Panc1 (cell line): ENCODE measurements around the gene WFDC2. TPM values are rescaled to one million over a fixed set of nuclear protein-coding genes. Genes with fewer than 3 reads are reported as not detected.

Experiments used
- ATAC-seq: fragments of 200-7000 bp; cut with Tn5 transposase; 2 replicates; pipeline ENCODE4 v1.9.1; 2020; ENCODE audit warnings: mild to moderate bottlenecking, moderate library complexity
- BruUV-seq: library from RNA; stranded (reverse); fragments of 400-500 nt; replicated peaks from 2 replicates; lab custom pipeline; 2021; lab: Mats Ljungman, UMichigan
- CTCF ChIA-PET: fragments of 300-600 bp; sonication (Branson Sonifier 250); formaldehyde crosslinking; loops from one replicate; lab custom pipeline; 2022; ENCODE audit warnings: antibody characterized with exemption; lab: Charles Lee
- POLR2A ChIA-PET: fragments of 300-600 bp; sonication (Branson Sonifier 250); formaldehyde crosslinking; loops from one replicate; lab custom pipeline; 2022; ENCODE audit warnings: antibody characterized with exemption; lab: Charles Lee
- DNase-seq: peaks from one replicate; pipeline ENCODE4 v3.0.0-alpha.2; 2010; ENCODE audit warnings: low read depth, low spot score
- H3K27ac ChIP-seq: 2 replicates; pipeline ENCODE4 v1.5.1; 2011; ENCODE audit warnings: mild to moderate bottlenecking, low read length, inconsistent platforms
- H3K27me3 ChIP-seq: fragments of 200-500 bp; sonication (Bioruptor generic); 2 replicates; pipeline ENCODE4 v1.6.0; 2014; ENCODE audit warnings: low read length, inconsistent platforms; ENCODE audit not compliant: control insufficient read depth, insufficient read depth
- H3K36me3 ChIP-seq: fragments of 200-500 bp; sonication (Bioruptor generic); 2 replicates; pipeline ENCODE4 v1.5.1; 2014; ENCODE audit warnings: inconsistent platforms, mild to moderate bottlenecking, low read length, moderate library complexity; ENCODE audit not compliant: control insufficient read depth, insufficient read depth
- H3K4me1 ChIP-seq: 2 replicates; pipeline ENCODE4 v1.5.1; 2011; ENCODE audit warnings: inconsistent platforms, mild to moderate bottlenecking, low read length, moderate library complexity; ENCODE audit not compliant: control insufficient read depth, insufficient read depth
- H3K4me3 ChIP-seq, 2 experiments: 2 replicates each; pipeline ENCODE4 v1.5.1; 2011 to 2012; ENCODE audit warnings: low read depth in 2 of 2, low read length in 2 of 2, mild to moderate bottlenecking in 2 of 2, inconsistent platforms in 1 of 2, moderate library complexity in 1 of 2
- H3K9me3 ChIP-seq: fragments of 200-500 bp; sonication (Bioruptor generic); 2 replicates; pipeline ENCODE4 v1.5.1; 2014; ENCODE audit warnings: low read depth, mild to moderate bottlenecking, inconsistent platforms, low read length, moderate library complexity; ENCODE audit not compliant: control insufficient read depth, insufficient read depth
- POLR2AphosphoS5 ChIP-seq: IDR thresholded peaks from 2 replicates; pipeline ENCODE4 v1.6.1; 2012; ENCODE audit warnings: mild to moderate bottlenecking, low read depth, low read length, moderate library complexity
- SIN3A ChIP-seq: IDR thresholded peaks from 2 replicates; pipeline ENCODE4 v1.6.1; 2012; ENCODE audit warnings: low read depth, mild to moderate bottlenecking, low read length, moderate library complexity, borderline replicate concordance; ENCODE audit not compliant: insufficient read depth
- TCF7L2 ChIP-seq: IDR thresholded peaks from 2 replicates; pipeline ENCODE4 v1.6.1; 2011; ENCODE audit warnings: mild to moderate bottlenecking, low read depth, low read length, inconsistent platforms
- in situ Hi-C: cut with HindIII; loops from 2 replicates; pipeline ENCODE4 v1.10.0; 2016; ENCODE audit warnings: low sequenced_read_pairs, low pct_unique_long_range_greater_than_20kb
- intact Hi-C: fragments of 100-400 bp; cut with micrococcal nuclease; formaldehyde crosslinking; loops from one replicate; pipeline ENCODE4 v1.10.0; 2022; ENCODE audit not compliant: unreplicated experiment
- total RNA-seq: library from RNA; stranded (reverse); gene quantifications from one replicate; pipeline ENCODE4 v1.2.1, GENCODE V29; 2021; ENCODE audit not compliant: unreplicated experiment
- TF ChIP-seq, protein P1 (sequence below), 2 experiments: IDR thresholded peaks; 2 replicates each; pipeline ENCODE4 v1.6.1; 2011 to 2012; ENCODE audit warnings: low read depth in 2 of 2, control low read depth in 1 of 2, low read length in 1 of 2, mild to moderate bottlenecking in 1 of 2, moderate library complexity in 1 of 2; ENCODE audit not compliant: insufficient read depth in 1 of 2
- TF ChIP-seq, protein P2 (sequence below): fragments of 450-650 bp; IDR thresholded peaks from 2 replicates; pipeline ENCODE4 v1.5.1; 2017; ENCODE audit warnings: mild to moderate bottlenecking

WFDC2 gene
- total RNA-seq, 1 experiment from 2014 or later = 1.6 TPM

DNA sequence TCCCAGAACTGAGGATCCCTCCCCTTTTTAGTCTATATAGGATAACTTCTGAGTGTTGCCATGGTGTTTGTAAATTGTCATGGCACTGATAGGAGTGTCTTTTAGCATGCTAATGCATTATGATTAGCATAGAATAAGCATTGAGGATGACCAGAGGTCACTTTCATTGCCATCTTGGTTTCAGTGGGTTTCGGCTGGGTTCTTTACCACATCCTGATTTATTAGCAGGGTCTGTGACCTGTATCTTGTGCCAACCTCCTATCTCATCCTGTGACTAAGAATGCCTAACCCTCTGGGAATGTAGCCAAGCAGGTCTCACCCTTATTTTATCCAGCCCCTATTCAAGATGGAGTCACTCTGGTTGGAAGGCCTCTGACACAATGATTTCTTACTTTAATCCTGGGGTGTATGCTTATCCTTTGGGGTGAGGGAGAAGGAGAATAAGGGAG, 19.6 kb downstream of the WFDC2 start:
- H3K4me1 ChIP-seq = no peaks in the 10 kb centered on the region
- ATAC-seq (no peak), DNase-seq (no peak)
- H3K27me3 ChIP-seq = peaks cover 2% of the 10 kb centered on the region; the same call in 1 of the 2 replicates
- no TSS peak for BruUV-seq
- H3K36me3 ChIP-seq = no peaks in the 10 kb centered on the region
- H3K4me3 ChIP-seq = no peak overlapping the region
- no peaks in the 10 kb centered on the region for H3K9me3 ChIP-seq
- POLR2A ChIA-PET = no interaction called here
- TF ChIP-seq POLR2AphosphoS5 (no peak), TCF7L2 (no peak), SIN3A (no peak)
- TF ChIP-seq, protein P1, sequence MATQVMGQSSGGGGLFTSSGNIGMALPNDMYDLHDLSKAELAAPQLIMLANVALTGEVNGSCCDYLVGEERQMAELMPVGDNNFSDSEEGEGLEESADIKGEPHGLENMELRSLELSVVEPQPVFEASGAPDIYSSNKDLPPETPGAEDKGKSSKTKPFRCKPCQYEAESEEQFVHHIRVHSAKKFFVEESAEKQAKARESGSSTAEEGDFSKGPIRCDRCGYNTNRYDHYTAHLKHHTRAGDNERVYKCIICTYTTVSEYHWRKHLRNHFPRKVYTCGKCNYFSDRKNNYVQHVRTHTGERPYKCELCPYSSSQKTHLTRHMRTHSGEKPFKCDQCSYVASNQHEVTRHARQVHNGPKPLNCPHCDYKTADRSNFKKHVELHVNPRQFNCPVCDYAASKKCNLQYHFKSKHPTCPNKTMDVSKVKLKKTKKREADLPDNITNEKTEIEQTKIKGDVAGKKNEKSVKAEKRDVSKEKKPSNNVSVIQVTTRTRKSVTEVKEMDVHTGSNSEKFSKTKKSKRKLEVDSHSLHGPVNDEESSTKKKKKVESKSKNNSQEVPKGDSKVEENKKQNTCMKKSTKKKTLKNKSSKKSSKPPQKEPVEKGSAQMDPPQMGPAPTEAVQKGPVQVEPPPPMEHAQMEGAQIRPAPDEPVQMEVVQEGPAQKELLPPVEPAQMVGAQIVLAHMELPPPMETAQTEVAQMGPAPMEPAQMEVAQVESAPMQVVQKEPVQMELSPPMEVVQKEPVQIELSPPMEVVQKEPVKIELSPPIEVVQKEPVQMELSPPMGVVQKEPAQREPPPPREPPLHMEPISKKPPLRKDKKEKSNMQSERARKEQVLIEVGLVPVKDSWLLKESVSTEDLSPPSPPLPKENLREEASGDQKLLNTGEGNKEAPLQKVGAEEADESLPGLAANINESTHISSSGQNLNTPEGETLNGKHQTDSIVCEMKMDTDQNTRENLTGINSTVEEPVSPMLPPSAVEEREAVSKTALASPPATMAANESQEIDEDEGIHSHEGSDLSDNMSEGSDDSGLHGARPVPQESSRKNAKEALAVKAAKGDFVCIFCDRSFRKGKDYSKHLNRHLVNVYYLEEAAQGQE (IDR thresholded peaks at IDR 0.05; ENCODE audit: insufficient read depth in 1 of 2, low read depth in 2 of 2, low read length in 1 of 2) = no peak
- TF ChIP-seq, protein P2, sequence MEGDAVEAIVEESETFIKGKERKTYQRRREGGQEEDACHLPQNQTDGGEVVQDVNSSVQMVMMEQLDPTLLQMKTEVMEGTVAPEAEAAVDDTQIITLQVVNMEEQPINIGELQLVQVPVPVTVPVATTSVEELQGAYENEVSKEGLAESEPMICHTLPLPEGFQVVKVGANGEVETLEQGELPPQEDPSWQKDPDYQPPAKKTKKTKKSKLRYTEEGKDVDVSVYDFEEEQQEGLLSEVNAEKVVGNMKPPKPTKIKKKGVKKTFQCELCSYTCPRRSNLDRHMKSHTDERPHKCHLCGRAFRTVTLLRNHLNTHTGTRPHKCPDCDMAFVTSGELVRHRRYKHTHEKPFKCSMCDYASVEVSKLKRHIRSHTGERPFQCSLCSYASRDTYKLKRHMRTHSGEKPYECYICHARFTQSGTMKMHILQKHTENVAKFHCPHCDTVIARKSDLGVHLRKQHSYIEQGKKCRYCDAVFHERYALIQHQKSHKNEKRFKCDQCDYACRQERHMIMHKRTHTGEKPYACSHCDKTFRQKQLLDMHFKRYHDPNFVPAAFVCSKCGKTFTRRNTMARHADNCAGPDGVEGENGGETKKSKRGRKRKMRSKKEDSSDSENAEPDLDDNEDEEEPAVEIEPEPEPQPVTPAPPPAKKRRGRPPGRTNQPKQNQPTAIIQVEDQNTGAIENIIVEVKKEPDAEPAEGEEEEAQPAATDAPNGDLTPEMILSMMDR = no peak
- intact Hi-C loops = no loop called here
- H3K27ac ChIP-seq = no peak overlapping the region
- CTCF ChIA-PET = no interaction called here
- in situ Hi-C loops = no loop called here

DNA sequence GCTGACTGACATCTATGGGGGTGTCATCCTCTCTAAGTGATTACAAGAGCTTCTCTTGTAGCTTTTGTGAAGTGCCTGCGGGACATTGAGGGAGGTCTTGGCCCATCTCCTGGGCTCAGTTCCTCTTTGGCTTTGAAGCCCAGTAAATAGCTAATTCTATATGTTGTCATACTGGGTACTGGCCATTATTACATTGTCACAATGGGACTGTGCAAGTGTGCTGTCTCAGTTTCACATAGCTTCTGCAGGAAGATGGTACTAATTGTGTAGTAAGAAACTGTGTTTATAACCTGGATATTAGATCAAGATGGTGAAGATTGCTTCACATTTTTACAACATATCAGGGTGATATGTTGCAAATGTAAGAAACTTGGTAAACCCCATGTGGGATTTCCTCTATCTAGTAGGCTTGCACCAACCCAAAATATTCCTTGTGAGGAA, 26.0 kb downstream of the WFDC2 start:
- Histone ChIP-seq H3K4me1 (no peaks in the 10 kb centered on the region), H3K36me3 (no peaks in the 10 kb centered on the region), H3K4me3 (no peak overlapping the region), H3K27me3 (peaks cover 8% of the 10 kb centered on the region), H3K9me3 (no peaks in the 10 kb centered on the region), H3K27ac (no peak overlapping the region)
- in situ Hi-C loops (no loop called here), intact Hi-C loops (no loop called here)
- TF ChIP-seq, protein P1 (IDR thresholded peaks at IDR 0.05; ENCODE audit: insufficient read depth in 1 of 2, low read depth in 2 of 2, low read length in 1 of 2) = no peak
- no TSS peak for BruUV-seq
- POLR2A ChIA-PET = no interaction called here
- CTCF ChIA-PET = no interaction called here
- DNase-seq (no peak), ATAC-seq (no peak)
